ENCODE measurements around the gene RTN4RL2. TPM values are rescaled to one million over a fixed set of nuclear protein-coding genes. Genes with fewer than 3 reads are reported as not detected.

Gene RTN4RL2
- total RNA-seq, 4 donors from 2014 or later = 0.13 to 2.8 (median 0.77) TPM

- Histone ChIP-seq H3K4me1 (peaks cover 0 to 3% of the 10 kb centered on the region in 2 donors), H3K9me3 (no peaks in the 10 kb centered on the region), H3K36me3 (no peaks in the 10 kb centered on the region), H3K27me3 (no peaks in the 10 kb centered on the region), H3K4me3 (no peak overlapping the region), H3K27ac (no peak overlapping the region)
- ATAC-seq (no peak), DNase-seq (no peak)
- intact Hi-C loops (cut with DNase I; ENCODE audit: low total_unique reads) = no loop called here
- TF ChIP-seq, protein P1, sequence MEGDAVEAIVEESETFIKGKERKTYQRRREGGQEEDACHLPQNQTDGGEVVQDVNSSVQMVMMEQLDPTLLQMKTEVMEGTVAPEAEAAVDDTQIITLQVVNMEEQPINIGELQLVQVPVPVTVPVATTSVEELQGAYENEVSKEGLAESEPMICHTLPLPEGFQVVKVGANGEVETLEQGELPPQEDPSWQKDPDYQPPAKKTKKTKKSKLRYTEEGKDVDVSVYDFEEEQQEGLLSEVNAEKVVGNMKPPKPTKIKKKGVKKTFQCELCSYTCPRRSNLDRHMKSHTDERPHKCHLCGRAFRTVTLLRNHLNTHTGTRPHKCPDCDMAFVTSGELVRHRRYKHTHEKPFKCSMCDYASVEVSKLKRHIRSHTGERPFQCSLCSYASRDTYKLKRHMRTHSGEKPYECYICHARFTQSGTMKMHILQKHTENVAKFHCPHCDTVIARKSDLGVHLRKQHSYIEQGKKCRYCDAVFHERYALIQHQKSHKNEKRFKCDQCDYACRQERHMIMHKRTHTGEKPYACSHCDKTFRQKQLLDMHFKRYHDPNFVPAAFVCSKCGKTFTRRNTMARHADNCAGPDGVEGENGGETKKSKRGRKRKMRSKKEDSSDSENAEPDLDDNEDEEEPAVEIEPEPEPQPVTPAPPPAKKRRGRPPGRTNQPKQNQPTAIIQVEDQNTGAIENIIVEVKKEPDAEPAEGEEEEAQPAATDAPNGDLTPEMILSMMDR (IDR thresholded peaks at IDR 0.05 in 4 of 5, conservative IDR thresholded peaks at IDR 0.05 in 1 of 5) = no peak
- TF ChIP-seq POLR2A (IDR thresholded peaks at IDR 0.05) = no peak
- in situ Hi-C loops (cut with MboI; ENCODE audit: low sequenced_read_pairs in 4 of 4) = no loop called here
These were observed 48.2 kb downstream of the RTN4RL2 start for GRCh38 chr11:57508341-57509170.

GRCh38 chr11:57511741-57512430 lies 51.6 kb downstream of the RTN4RL2 start:
- Histone ChIP-seq H3K4me3 (no peak overlapping the region), H3K36me3 (no peaks in the 10 kb centered on the region), H3K27ac (no peak overlapping the region), H3K4me1 (peaks cover 9 to 17% of the 10 kb centered on the region in 2 donors), H3K27me3 (no peaks in the 10 kb centered on the region), H3K9me3 (no peaks in the 10 kb centered on the region)
- intact Hi-C loops (cut with DNase I; ENCODE audit: low total_unique reads) (no loop called here), in situ Hi-C loops (cut with MboI; ENCODE audit: low sequenced_read_pairs in 4 of 4) (no loop called here)
- TF ChIP-seq, protein P1 (IDR thresholded peaks at IDR 0.05 in 4 of 5, conservative IDR thresholded peaks at IDR 0.05 in 1 of 5) = no peak
- no peak for TF ChIP-seq POLR2A (IDR thresholded peaks at IDR 0.05)
- DNase-seq (no peak), ATAC-seq (no peak)

DNA sequence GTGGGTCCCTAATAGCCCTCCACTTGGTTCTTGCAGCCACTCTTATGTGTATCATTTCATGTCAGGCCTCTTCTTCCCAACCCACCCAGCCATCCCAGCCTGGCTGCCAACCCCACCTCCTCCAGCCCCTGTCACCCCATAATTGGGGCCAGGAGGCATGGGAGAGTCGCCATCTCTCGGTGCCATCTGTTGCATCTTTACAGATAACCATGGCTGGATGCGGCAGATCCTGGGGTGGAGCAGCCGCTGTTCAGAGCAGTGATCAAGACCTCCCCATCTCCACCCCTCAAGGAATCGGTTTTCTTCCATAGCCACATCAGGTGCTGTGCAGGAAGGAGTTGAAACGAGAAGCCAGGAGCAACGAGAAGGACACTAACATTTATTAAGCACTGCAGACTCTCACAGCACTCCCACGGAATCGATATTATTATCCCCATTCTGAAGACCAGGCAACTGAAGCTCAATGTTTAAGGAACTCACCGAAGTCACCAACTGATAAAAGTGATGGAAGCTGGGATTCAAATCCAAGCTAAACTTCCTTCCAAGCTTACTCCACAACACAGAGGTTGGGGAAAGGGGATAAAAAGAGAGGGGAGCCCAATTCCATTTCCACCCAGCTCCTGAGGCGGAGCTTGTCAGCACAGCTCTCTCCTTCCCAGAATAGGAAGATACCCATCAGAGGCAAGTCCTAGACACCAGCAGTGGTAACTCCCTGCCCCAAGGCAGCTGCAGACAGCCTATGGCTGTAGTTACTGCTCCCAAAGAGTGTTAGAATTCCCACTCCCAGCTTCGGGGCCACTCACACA lies 52.5 kb downstream of the RTN4RL2 start:
- Histone ChIP-seq H3K36me3 (no peaks in the 10 kb centered on the region), H3K4me3 (no peak overlapping the region), H3K27me3 (no peaks in the 10 kb centered on the region), H3K9me3 (no peaks in the 10 kb centered on the region), H3K27ac (peak overlapping the region in 3 of 4 donors; percentile 80 to 93 (median 88)), H3K4me1 (peaks cover 9 to 17% of the 10 kb centered on the region in 2 donors)
- intact Hi-C loops (cut with DNase I; ENCODE audit: low total_unique reads) = no loop called here
- DNase-seq (no peak), ATAC-seq (no peak)
- no peak for TF ChIP-seq POLR2A (IDR thresholded peaks at IDR 0.05)
- TF ChIP-seq, protein P1 (IDR thresholded peaks at IDR 0.05 in 4 of 5, conservative IDR thresholded peaks at IDR 0.05 in 1 of 5) = no peak
- in situ Hi-C loops (cut with MboI; ENCODE audit: low sequenced_read_pairs in 4 of 4) = no loop called here

GRCh38 chr11:57513452-57513795 lies 53.1 kb downstream of the RTN4RL2 start:
- no peak for TF ChIP-seq POLR2A (IDR thresholded peaks at IDR 0.05)
- TF ChIP-seq, protein P1 (IDR thresholded peaks at IDR 0.05 in 4 of 5, conservative IDR thresholded peaks at IDR 0.05 in 1 of 5) = no peak
- intact Hi-C loops (cut with DNase I; ENCODE audit: low total_unique reads) (no loop called here), in situ Hi-C loops (cut with MboI; ENCODE audit: low sequenced_read_pairs in 4 of 4) (no loop called here)
- DNase-seq (no peak), ATAC-seq (no peak)
- H3K27me3 ChIP-seq = no peaks in the 10 kb centered on the region
- H3K4me1 ChIP-seq = peaks cover 9 to 17% of the 10 kb centered on the region in 2 donors
- H3K36me3 ChIP-seq = no peaks in the 10 kb centered on the region
- peak overlapping the region in 2 of 4 donors; percentile 80 to 100 for H3K4me3 ChIP-seq
- H3K9me3 ChIP-seq = no peaks in the 10 kb centered on the region
- H3K27ac ChIP-seq = peak overlapping the region; percentile 80 to 93 (median 86)
